KMS-11 (cell line): ENCODE results near the gene ZNF521.

ENCODE experiments used
- H2AFZ ChIP-seq: fragments of 200-600 bp; sonication (generic); 2 replicates; pipeline ENCODE4 v1.6.1; 2016; ENCODE audit warnings: antibody characterized with exemption, mixed run types, low read depth
- H3K27ac ChIP-seq: fragments of 200-600 bp; sonication (generic); 2 replicates; pipeline ENCODE4 v1.6.1; 2016; ENCODE audit warnings: mild to moderate bottlenecking, mixed run types
- H3K27me3 ChIP-seq: fragments of 200-600 bp; sonication (generic); 2 replicates; pipeline ENCODE4 v1.6.1; 2017; ENCODE audit warnings: mild to moderate bottlenecking, low read depth, mixed run types, moderate library complexity; ENCODE audit not compliant: insufficient read depth
- H3K36me3 ChIP-seq: fragments of 200-600 bp; sonication (generic); 2 replicates; pipeline ENCODE4 v1.6.1; 2017; ENCODE audit warnings: mild to moderate bottlenecking, mixed run types; ENCODE audit not compliant: insufficient read depth
- H3K4me1 ChIP-seq: fragments of 200-600 bp; sonication (generic); 2 replicates; pipeline ENCODE4 v1.6.1; 2016; ENCODE audit warnings: mild to moderate bottlenecking, low read depth, mixed run types; ENCODE audit not compliant: poor library complexity, severe bottlenecking
- H3K4me2 ChIP-seq: fragments of 200-600 bp; sonication (generic); 2 replicates; pipeline ENCODE4 v1.7.0; 2016; ENCODE audit warnings: mild to moderate bottlenecking, mixed run types
- H3K4me3 ChIP-seq: fragments of 200-600 bp; sonication (generic); IDR thresholded peaks from 2 replicates; pipeline ENCODE4 v1.6.1; 2017; ENCODE audit warnings: low read depth, low read length, mixed read lengths; ENCODE audit not compliant: insufficient read depth
- H3K79me2 ChIP-seq: fragments of 200-600 bp; sonication (generic); 2 replicates; pipeline ENCODE4 v1.6.1; 2016; ENCODE audit warnings: low read depth, mixed run types; ENCODE audit not compliant: insufficient read depth
- H3K9ac ChIP-seq: fragments of 200-600 bp; sonication (generic); 2 replicates; pipeline ENCODE4 v1.6.1; 2016; ENCODE audit warnings: mild to moderate bottlenecking, mixed run types
- H4K20me1 ChIP-seq: fragments of 200-600 bp; sonication (generic); 2 replicates; pipeline ENCODE4 v1.6.1; 2016; ENCODE audit warnings: mild to moderate bottlenecking, mixed run types; ENCODE audit not compliant: insufficient read depth
- TF ChIP-seq, protein P1 (sequence below): fragments of 200-600 bp; sonication (generic); conservative IDR thresholded peaks from 2 replicates; pipeline ENCODE4 v1.6.1; 2017; ENCODE audit warnings: low read depth, mild to moderate bottlenecking, antibody characterized with exemption, low read length, moderate library complexity, mixed read lengths

ZNF521 gene

GRCh38 chr18:25231327-25231691, 120.7 kb downstream of the ZNF521 start:
- Histone ChIP-seq H3K9ac (no peak overlapping the region), H4K20me1 (no peaks in the 10 kb centered on the region), H3K4me2 (no peak overlapping the region), H3K36me3 (no peaks in the 10 kb centered on the region), H3K27ac (no peak overlapping the region), H3K79me2 (no peaks in the 10 kb centered on the region), H3K4me1 (no peaks in the 10 kb centered on the region), H2AFZ (no peak overlapping the region), H3K27me3 (no peaks in the 10 kb centered on the region), H3K4me3 (no peak overlapping the region)
- TF ChIP-seq, protein P1, sequence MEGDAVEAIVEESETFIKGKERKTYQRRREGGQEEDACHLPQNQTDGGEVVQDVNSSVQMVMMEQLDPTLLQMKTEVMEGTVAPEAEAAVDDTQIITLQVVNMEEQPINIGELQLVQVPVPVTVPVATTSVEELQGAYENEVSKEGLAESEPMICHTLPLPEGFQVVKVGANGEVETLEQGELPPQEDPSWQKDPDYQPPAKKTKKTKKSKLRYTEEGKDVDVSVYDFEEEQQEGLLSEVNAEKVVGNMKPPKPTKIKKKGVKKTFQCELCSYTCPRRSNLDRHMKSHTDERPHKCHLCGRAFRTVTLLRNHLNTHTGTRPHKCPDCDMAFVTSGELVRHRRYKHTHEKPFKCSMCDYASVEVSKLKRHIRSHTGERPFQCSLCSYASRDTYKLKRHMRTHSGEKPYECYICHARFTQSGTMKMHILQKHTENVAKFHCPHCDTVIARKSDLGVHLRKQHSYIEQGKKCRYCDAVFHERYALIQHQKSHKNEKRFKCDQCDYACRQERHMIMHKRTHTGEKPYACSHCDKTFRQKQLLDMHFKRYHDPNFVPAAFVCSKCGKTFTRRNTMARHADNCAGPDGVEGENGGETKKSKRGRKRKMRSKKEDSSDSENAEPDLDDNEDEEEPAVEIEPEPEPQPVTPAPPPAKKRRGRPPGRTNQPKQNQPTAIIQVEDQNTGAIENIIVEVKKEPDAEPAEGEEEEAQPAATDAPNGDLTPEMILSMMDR: no peak

DNA sequence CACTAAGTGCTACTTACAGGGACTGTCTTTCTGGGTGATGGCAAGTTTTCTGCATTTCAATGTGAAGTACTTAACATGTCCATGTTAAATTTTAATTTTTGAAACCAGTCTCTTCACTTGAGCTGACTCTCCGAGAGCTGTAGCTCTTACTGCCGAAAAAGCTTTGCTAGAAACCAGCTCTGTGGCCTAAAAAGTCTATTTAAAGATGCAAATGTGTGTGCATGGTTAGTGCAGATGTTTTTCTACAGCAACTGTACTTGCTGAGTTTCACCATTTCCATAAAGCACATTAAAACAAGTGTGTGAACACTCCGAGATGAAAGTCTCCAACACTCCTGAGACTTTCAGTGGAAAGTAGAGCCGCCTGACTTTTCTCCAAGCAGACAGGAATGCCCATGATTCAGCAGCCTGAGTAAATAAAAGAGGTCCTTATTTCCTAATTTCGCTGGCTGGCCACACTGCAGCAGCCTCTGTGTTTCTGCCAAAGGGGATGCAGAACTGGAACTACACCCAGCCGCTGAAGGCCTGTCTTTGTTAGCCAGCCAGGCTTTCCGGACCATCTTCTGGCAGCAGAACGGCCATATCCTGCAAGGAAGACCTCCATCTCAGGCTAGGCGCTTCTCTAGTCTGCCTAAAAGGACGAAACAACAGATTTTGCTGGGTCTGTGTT, 121.2 kb downstream of the ZNF521 start:
- Histone ChIP-seq H2AFZ (no peak overlapping the region), H3K27ac (no peak overlapping the region), H3K4me3 (no peak overlapping the region), H3K4me1 (no peaks in the 10 kb centered on the region), H3K36me3 (no peaks in the 10 kb centered on the region), H3K4me2 (no peak overlapping the region), H3K9ac (no peak overlapping the region), H3K27me3 (no peaks in the 10 kb centered on the region), H3K79me2 (no peaks in the 10 kb centered on the region), H4K20me1 (no peaks in the 10 kb centered on the region)
- TF ChIP-seq, protein P1: no peak

- no peak overlapping the region for H3K9ac ChIP-seq
- H3K79me2 ChIP-seq: no peaks in the 10 kb centered on the region
- H3K4me2 ChIP-seq: no peak overlapping the region
- no peaks in the 10 kb centered on the region for H4K20me1 ChIP-seq
- H3K4me3 ChIP-seq: no peak overlapping the region
- no peak overlapping the region for H3K27ac ChIP-seq
- H3K27me3 ChIP-seq: no peaks in the 10 kb centered on the region
- no peaks in the 10 kb centered on the region for H3K36me3 ChIP-seq
- TF ChIP-seq, protein P1: no peak
- H2AFZ ChIP-seq: no peak overlapping the region
- no peaks in the 10 kb centered on the region for H3K4me1 ChIP-seq
Observed at GRCh38 chr18:25229920-25230319, 122.0 kb downstream of the ZNF521 start.

DNA sequence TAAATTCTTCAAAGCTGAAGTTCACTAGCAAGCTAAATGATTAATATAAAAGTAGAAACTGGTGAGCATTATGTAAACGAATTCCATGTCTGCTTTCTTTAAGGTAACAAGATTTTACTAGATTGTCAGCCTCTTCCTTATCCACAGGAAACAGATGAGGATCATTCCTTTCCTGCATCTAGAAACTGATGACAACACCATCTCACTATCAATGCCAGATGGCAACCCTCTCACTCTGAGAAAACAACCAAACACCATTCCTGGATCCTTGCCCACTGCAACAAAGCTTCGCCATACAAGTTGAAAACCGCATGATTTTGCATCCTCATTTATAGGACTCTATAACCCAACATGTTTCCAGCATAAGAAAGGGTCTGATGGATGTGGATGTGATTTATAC, 122.9 kb downstream of the ZNF521 start:
- TF ChIP-seq, protein P1: no peak
- Histone ChIP-seq H3K36me3 (no peaks in the 10 kb centered on the region), H2AFZ (no peak overlapping the region), H3K79me2 (no peaks in the 10 kb centered on the region), H3K4me2 (no peak overlapping the region), H3K9ac (no peak overlapping the region), H3K4me1 (no peaks in the 10 kb centered on the region), H4K20me1 (no peaks in the 10 kb centered on the region), H3K27me3 (no peaks in the 10 kb centered on the region), H3K4me3 (no peak overlapping the region), H3K27ac (no peak overlapping the region)
